Nephron progenitor cell (in vitro differentiated cells): Measurements from ENCODE around the gene PDIA4.
A peak's percentile ranks its signal among the peaks of the same experiment; 100 is the strongest.

Experiments used
- DNase-seq: peaks from one replicate; pipeline ENCODE4 v3.0.0; 2021
- H3K27ac Mint-ChIP-seq: 2 replicates; pipeline ENCODE4 v1.8.0; 2021; ENCODE audit warnings: mild to moderate bottlenecking, moderate library complexity, mixed read lengths
- H3K27me3 Mint-ChIP-seq: 2 replicates; pipeline ENCODE4 v1.8.0; 2021; ENCODE audit warnings: mild to moderate bottlenecking, low read depth, mixed read lengths; ENCODE audit not compliant: poor library complexity
- H3K36me3 Mint-ChIP-seq: 2 replicates; pipeline ENCODE4 v1.8.0; 2021; ENCODE audit warnings: low read depth, mixed read lengths
- H3K4me1 Mint-ChIP-seq: 2 replicates; pipeline ENCODE4 v1.8.0; 2021; ENCODE audit warnings: mixed read lengths
- H3K4me3 Mint-ChIP-seq: 2 replicates; pipeline ENCODE4 v1.8.0; 2021; ENCODE audit warnings: mild to moderate bottlenecking, moderate library complexity, mixed read lengths
- H3K9me3 Mint-ChIP-seq: 2 replicates; pipeline ENCODE4 v1.8.0; 2021; ENCODE audit warnings: mild to moderate bottlenecking, moderate library complexity, mixed read lengths
- CTCF ChIP-seq: fragments of 200-600 bp; sonication (generic); IDR thresholded peaks from 2 replicates; pipeline ENCODE4 v1.5.0; 2021; ENCODE audit warnings: antibody characterized with exemption

PDIA4 gene

GRCh38 chr7:148964483-148965267, 63.6 kb downstream of the PDIA4 start:
- peaks cover 29% of the 10 kb centered on the region for H3K4me1 Mint-ChIP-seq
- peak overlapping the region; percentile 70 for H3K4me3 Mint-ChIP-seq
- DNase-seq: no peak
- H3K9me3 Mint-ChIP-seq: no peaks in the 10 kb centered on the region
- no peak for TF ChIP-seq CTCF
- H3K27me3 Mint-ChIP-seq: peaks cover 2% of the 10 kb centered on the region
- peak overlapping the region; percentile 41 for H3K27ac Mint-ChIP-seq
- no peaks in the 10 kb centered on the region for H3K36me3 Mint-ChIP-seq

GRCh38 chr7:148963583-148964482, 64.5 kb downstream of the PDIA4 start:
- TF ChIP-seq CTCF: no peak
- no peaks in the 10 kb centered on the region for H3K9me3 Mint-ChIP-seq
- peaks cover 2% of the 10 kb centered on the region for H3K27me3 Mint-ChIP-seq
- peak overlapping the region; percentile 96 for H3K4me3 Mint-ChIP-seq
- H3K4me1 Mint-ChIP-seq: peaks cover 34% of the 10 kb centered on the region
- H3K27ac Mint-ChIP-seq: peak overlapping the region; percentile 41
- DNase-seq: no peak
- H3K36me3 Mint-ChIP-seq: no peaks in the 10 kb centered on the region

- Mint-ChIP-seq H3K9me3 (no peaks in the 10 kb centered on the region), H3K27me3 (peaks cover 2% of the 10 kb centered on the region), H3K36me3 (no peaks in the 10 kb centered on the region), H3K27ac (peak overlapping the region; percentile 97), H3K4me1 (peaks cover 34% of the 10 kb centered on the region), H3K4me3 (peak overlapping the region; percentile 96)
- peak; percentile 44 for DNase-seq
- peak; percentile 57 for TF ChIP-seq CTCF
Measured at GRCh38 chr7:148962823-148963582, 65.3 kb downstream of the PDIA4 start.

- peaks cover 2% of the 10 kb centered on the region for H3K27me3 Mint-ChIP-seq
- H3K4me3 Mint-ChIP-seq: peak overlapping the region; percentile 96
- no peak for TF ChIP-seq CTCF
- H3K27ac Mint-ChIP-seq: peak overlapping the region; percentile 97
- H3K36me3 Mint-ChIP-seq: no peaks in the 10 kb centered on the region
- H3K4me1 Mint-ChIP-seq: peaks cover 34% of the 10 kb centered on the region
- no peaks in the 10 kb centered on the region for H3K9me3 Mint-ChIP-seq
- no peak for DNase-seq
Measured at GRCh38 chr7:148962440-148962822, 65.9 kb downstream of the PDIA4 start.

GRCh38 chr7:148959726-148960125, 68.6 kb downstream of the PDIA4 start:
- H3K27ac Mint-ChIP-seq: no peak overlapping the region
- no peaks in the 10 kb centered on the region for H3K36me3 Mint-ChIP-seq
- H3K9me3 Mint-ChIP-seq: no peaks in the 10 kb centered on the region
- peaks cover 2% of the 10 kb centered on the region for H3K27me3 Mint-ChIP-seq
- DNase-seq: no peak
- peaks cover 30% of the 10 kb centered on the region for H3K4me1 Mint-ChIP-seq
- no peak overlapping the region for H3K4me3 Mint-ChIP-seq
- no peak for TF ChIP-seq CTCF
